Cardiac muscle cell (in vitro differentiated cells and primary cell): Measurements from ENCODE around the gene BLCAP. TPM values are rescaled to one million over a fixed set of nuclear protein-coding genes. Genes with fewer than 3 reads are reported as not detected.
A peak's percentile ranks its signal among the peaks of the same experiment; 100 is the strongest.
"Not testable (repeated sequence)": the region's sequence is repeated elsewhere in the genome, so short reads cannot be mapped to it uniquely, and the experiment has no call there.

ENCODE experiments used
- DNase-seq, 2 donors: peaks; one replicate each; pipeline versions ENCODE4 v3.0.0 to v3.0.0-alpha.2; 2010 to 2017; ENCODE audit warnings: low read depth in 1 of 2, low spot score in 1 of 2
- H3K27ac ChIP-seq: fragments of 200-600 bp; sonication (generic); 2 replicates; pipeline ENCODE4 v1.5.1; 2016
- H3K27me3 ChIP-seq: fragments of 200-600 bp; sonication (generic); 2 replicates; pipeline ENCODE4 v1.6.0; 2016; ENCODE audit warnings: control low read depth
- H3K36me3 ChIP-seq: fragments of 200-600 bp; sonication (generic); 2 replicates; pipeline ENCODE4 v1.5.1; 2016; ENCODE audit warnings: control low read depth
- H3K4me1 ChIP-seq: fragments of 200-600 bp; sonication (generic); 2 replicates; pipeline ENCODE4 v1.8.1; 2017; ENCODE audit warnings: low read depth, mild to moderate bottlenecking, mixed run types
- H3K4me3 ChIP-seq: fragments of 200-600 bp; sonication (generic); 2 replicates; pipeline ENCODE4 v1.5.1; 2016; ENCODE audit warnings: mild to moderate bottlenecking
- H3K9me3 ChIP-seq: fragments of 200-600 bp; sonication (generic); 2 replicates; pipeline ENCODE4 v1.5.1; 2017; ENCODE audit warnings: low read depth, mild to moderate bottlenecking, control low read depth
- polyA plus RNA-seq: library from polyadenylated mRNA; unstranded; fragments of >200 nt; fragmentation: Nextera tagmentation; extraction: Ambion mirVana; gene quantifications from 2 replicates; pipeline ENCODE4 v1.2.1, GENCODE V29; 2016
- total RNA-seq: library from RNA; depleted of rRNA; stranded (reverse); fragments of >200 nt; gene quantifications from 2 replicates; pipeline ENCODE4 v1.2.3, GENCODE V29; 2016
- TF ChIP-seq, protein P1 (sequence below): IDR thresholded peaks from 2 replicates; pipeline ENCODE4 v1.5.1; 2012; ENCODE audit warnings: low read depth, mild to moderate bottlenecking, low read length

BLCAP gene, protein sequence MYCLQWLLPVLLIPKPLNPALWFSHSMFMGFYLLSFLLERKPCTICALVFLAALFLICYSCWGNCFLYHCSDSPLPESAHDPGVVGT
- total RNA-seq (87.4 and 89.5 TPM in 2 replicates), polyA plus RNA-seq (100 and 112 TPM in 2 replicates)

DNA sequence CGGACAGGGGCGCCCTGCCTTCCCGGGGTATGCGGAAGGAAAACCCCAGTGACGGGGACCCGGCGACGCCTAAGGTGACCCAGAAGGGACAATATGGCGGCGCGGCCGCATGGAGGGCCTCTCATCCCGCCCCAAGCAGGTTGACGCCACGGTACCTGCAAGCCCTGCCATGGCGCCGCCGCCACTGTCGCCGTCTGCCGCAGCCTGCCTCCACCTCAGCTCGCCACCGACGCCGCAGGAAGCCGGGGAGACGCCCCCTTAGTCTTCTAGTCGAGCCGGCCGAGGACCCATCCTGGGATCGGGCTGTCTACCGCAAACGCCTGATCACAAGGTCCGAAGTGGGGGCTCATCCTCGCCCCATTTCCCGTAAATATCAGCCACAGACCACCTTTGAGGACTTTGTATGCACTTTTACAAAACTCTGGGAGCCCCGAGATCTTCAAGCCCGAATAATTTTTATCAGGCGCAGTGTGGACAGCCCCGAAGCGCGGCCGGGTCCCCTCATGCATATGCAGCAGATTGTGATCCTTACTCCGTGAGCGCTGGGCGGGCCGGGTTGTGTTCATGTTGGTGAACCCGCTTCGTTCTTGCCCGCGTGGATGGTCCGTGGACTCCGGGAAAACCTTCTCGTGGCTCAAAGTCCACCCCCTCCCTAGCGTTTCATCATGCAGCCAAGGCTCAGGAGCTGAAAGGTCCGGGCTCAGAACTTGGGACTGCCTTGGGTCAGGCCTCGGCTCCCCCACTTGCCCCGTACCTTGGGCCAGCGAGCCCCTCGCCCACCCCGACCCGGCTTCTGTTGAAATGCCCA lies at the start of gene BLCAP:
BLCAP (minus strand) TSS at position 239 of the 808 bp plus-strand sequence. CDS start 8,702 bp downstream, outside the sequence.
- Histone ChIP-seq H3K4me3 (peak within 1 kb of the TSS; percentile 79), H3K9me3 (no peaks in the 10 kb centered on the region), H3K27ac (peak within 1 kb of the TSS; percentile 99), H3K36me3 (no peaks in the 10 kb centered on the region), H3K27me3 (no peaks in the 10 kb centered on the region), H3K4me1 (peaks cover 18% of the 10 kb centered on the region)
- DNase-seq, result peak; percentile 89 to 93
- TF ChIP-seq, protein P1, sequence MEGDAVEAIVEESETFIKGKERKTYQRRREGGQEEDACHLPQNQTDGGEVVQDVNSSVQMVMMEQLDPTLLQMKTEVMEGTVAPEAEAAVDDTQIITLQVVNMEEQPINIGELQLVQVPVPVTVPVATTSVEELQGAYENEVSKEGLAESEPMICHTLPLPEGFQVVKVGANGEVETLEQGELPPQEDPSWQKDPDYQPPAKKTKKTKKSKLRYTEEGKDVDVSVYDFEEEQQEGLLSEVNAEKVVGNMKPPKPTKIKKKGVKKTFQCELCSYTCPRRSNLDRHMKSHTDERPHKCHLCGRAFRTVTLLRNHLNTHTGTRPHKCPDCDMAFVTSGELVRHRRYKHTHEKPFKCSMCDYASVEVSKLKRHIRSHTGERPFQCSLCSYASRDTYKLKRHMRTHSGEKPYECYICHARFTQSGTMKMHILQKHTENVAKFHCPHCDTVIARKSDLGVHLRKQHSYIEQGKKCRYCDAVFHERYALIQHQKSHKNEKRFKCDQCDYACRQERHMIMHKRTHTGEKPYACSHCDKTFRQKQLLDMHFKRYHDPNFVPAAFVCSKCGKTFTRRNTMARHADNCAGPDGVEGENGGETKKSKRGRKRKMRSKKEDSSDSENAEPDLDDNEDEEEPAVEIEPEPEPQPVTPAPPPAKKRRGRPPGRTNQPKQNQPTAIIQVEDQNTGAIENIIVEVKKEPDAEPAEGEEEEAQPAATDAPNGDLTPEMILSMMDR, result no peak

DNA sequence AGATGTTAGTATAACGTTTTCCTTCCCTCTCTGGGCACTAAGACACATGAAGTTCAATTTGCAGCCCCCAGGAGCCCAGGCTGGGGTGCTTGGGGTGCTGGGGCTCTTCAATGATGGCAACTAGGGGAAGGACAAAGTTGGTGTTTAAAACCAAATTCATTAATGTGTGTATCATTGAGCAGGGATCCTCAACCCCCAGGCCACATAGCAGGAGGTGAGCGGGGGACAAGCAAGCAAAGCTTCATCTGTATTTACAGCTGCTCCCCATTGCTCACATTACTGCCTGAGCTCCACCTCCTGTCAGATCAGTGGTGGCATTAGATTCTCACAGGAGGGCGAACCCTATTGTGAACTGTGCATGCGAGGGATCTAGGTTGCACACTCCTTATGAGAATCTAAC lies 49.8 kb upstream of the BLCAP start:
- not testable (repeated sequence) for H3K4me1 ChIP-seq, H3K9me3 ChIP-seq, H3K36me3 ChIP-seq, H3K4me3 ChIP-seq, H3K27ac ChIP-seq, DNase-seq, H3K27me3 ChIP-seq

DNA sequence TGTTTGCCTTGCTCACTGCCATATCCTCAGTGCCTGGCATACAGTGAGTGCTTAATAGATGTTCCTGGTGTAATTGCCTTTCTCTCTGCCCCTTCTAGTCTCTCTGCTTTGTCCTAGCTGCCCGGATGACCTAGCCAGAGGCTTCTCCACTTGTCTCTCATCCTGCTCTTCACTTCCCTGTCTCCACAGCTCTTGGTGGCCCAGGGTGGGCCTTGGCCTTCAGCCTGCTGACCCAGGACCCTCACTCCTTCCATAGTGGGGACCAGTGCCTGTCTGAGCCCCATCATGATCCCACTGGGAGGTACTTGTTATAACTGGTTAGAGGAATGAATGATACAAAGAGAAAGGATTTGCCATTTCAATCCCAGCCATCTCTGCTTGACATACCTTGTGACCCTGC lies 49.2 kb upstream of the BLCAP start:
- Histone ChIP-seq H3K4me3 (no peak overlapping the region), H3K4me1 (no peaks in the 10 kb centered on the region), H3K27me3 (no peaks in the 10 kb centered on the region), H3K36me3 (no peaks in the 10 kb centered on the region), H3K27ac (no peak overlapping the region), H3K9me3 (no peaks in the 10 kb centered on the region)
- TF ChIP-seq, protein P1, result no peak
- DNase-seq, result no peak

DNA sequence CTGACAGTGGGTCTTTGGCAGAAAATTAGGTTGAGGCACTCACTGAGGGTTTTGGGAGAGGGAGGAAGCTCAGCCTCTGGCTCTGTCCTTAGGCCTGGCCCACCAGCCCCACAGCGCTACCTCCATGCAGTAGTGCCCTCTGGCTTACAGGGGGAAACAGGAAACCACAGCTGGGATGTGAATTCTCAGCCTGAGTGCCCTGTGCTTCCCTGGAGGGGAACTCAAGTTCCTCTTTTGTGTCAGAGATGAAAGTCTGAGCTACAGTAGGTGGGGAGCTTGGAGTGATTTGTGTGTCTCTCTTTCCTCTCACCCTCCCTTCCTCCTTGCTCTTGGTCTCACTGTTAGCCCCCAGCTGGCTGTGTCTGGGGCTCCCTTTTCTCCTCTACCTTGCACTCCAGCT lies 48.2 kb upstream of the BLCAP start:
- H3K9me3 ChIP-seq, result no peaks in the 10 kb centered on the region
- H3K4me3 ChIP-seq, result no peak overlapping the region
- H3K27me3 ChIP-seq, result no peaks in the 10 kb centered on the region
- TF ChIP-seq, protein P1, result no peak
- no peaks in the 10 kb centered on the region for H3K4me1 ChIP-seq
- no peak overlapping the region for H3K27ac ChIP-seq
- no peak for DNase-seq
- H3K36me3 ChIP-seq, result no peaks in the 10 kb centered on the region

DNA sequence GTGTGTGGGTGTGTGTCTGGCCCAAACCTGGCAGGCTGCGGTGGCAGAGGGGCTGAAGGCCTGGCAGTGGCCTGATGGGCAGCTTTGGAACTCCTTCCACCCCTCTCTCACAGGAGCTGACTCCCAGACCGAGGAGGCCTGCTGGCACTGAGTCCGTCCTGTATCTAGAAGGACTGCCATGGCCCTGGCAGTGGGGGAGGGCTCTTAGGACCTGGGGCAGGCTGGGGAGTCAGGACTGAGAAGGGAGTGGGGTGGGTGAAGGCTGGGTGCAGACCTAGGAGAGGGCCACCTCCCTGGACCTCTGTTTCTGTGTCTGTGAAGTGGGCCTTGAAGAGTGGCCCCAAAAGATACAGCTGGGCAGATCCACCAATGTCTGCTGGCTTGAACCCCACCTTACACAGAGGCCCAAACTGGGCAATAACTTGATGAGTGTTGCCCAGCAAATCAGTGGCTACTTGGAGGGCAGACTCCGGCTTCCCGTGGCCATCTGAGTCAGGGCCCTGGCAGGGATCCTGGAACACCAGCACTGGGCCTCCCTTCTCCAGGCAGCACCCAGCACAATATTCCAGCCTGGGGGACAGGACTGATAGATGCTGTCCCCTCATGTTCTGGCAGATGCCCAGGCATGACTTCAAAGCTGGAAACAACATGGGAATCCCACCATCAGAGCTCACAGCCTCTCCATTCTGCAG lies 46.7 kb upstream of the BLCAP start:
- no peaks in the 10 kb centered on the region for H3K36me3 ChIP-seq
- TF ChIP-seq, protein P1, result no peak
- no peaks in the 10 kb centered on the region for H3K9me3 ChIP-seq
- H3K4me1 ChIP-seq, result no peaks in the 10 kb centered on the region
- no peak overlapping the region for H3K27ac ChIP-seq
- no peak for DNase-seq
- H3K27me3 ChIP-seq, result no peaks in the 10 kb centered on the region
- no peak overlapping the region for H3K4me3 ChIP-seq

DNA sequence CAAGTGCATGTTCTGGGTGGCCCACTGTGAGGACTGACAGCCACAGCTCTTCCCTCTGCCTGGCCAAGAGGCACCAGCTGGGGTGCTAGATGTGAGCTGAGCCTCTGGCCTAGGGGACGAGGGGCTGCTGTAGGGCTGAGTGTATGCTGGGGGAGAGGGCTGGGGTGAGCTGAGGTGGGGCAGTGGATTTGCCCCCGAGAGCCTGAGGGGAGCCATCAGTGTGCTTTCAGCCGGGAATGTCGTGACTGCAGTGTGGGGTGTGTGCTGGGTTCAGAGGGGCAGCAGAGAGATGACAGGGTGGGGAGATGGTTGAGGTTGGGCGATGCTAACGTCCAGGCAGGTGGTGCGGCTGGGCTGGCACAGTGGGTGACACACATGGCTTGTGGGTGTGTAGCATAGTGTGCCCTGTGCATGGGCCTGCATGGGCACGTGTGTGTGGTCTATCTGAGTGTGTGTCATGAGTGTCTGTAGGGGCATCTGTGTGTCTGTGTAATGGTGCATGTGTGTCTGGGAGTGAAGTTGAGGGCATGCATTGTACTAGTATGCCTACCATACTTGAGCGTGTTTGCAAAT lies 46.0 kb upstream of the BLCAP start:
- H3K27me3 ChIP-seq, result no peaks in the 10 kb centered on the region
- TF ChIP-seq, protein P1, result no peak
- no peak overlapping the region for H3K27ac ChIP-seq
- no peak overlapping the region for H3K4me3 ChIP-seq
- no peaks in the 10 kb centered on the region for H3K9me3 ChIP-seq
- H3K36me3 ChIP-seq, result no peaks in the 10 kb centered on the region
- no peaks in the 10 kb centered on the region for H3K4me1 ChIP-seq
- no peak for DNase-seq
